Osteoblast (primary cell): ENCODE measurements around the gene ARFGEF2. TPM values are rescaled to one million over a fixed set of nuclear protein-coding genes. Genes with fewer than 3 reads are reported as not detected.
"Not testable (repeated sequence)": the region's sequence is repeated elsewhere in the genome, so short reads cannot be mapped to it uniquely, and the experiment has no call there.

Experiments used
- DNase-seq: peaks from one replicate; pipeline ENCODE4 v3.0.0; 2011; ENCODE audit warnings: low spot score, mixed read lengths; ENCODE audit not compliant: insufficient read length; ENCODE audit errors: missing footprints
- H2AFZ ChIP-seq: 2 replicates; pipeline ENCODE4 v1.6.0; 2011; ENCODE audit warnings: mild to moderate bottlenecking, low read length
- H3K27ac ChIP-seq: 2 replicates; pipeline ENCODE4 v1.5.1; 2011; ENCODE audit warnings: mild to moderate bottlenecking, low read depth, low read length, moderate library complexity
- H3K27me3 ChIP-seq: 2 replicates; pipeline ENCODE4 v1.6.0; 2012; ENCODE audit warnings: mild to moderate bottlenecking, control low read depth, inconsistent platforms, low read length, moderate library complexity; ENCODE audit not compliant: insufficient read depth
- H3K36me3 ChIP-seq: 2 replicates; pipeline ENCODE4 v1.5.1; 2011; ENCODE audit warnings: mild to moderate bottlenecking, low read length, control low read depth, moderate library complexity; ENCODE audit not compliant: insufficient read depth
- H3K4me1 ChIP-seq: 2 replicates; pipeline ENCODE4 v1.5.1; 2011; ENCODE audit warnings: mild to moderate bottlenecking, low read length, control low read depth, moderate library complexity; ENCODE audit not compliant: insufficient read depth
- H3K4me2 ChIP-seq: 2 replicates; pipeline ENCODE4 v1.6.0; 2011; ENCODE audit warnings: mild to moderate bottlenecking, low read length; ENCODE audit not compliant: insufficient read depth
- H3K4me3 ChIP-seq: fragments of 200-600 bp; sonication (generic); 3 replicates; pipeline ENCODE4 v1.5.1; 2012; ENCODE audit warnings: mild to moderate bottlenecking, low read length, inconsistent platforms; ENCODE audit not compliant: insufficient read depth
- H3K79me2 ChIP-seq: 2 replicates; pipeline ENCODE4 v1.6.0; 2012; ENCODE audit warnings: mild to moderate bottlenecking, low read length, control low read depth, inconsistent platforms; ENCODE audit not compliant: insufficient read depth
- H3K9me3 ChIP-seq: 2 replicates; pipeline ENCODE4 v1.5.1; 2011; ENCODE audit warnings: low read depth, low read length, control low read depth
- H4K20me1 ChIP-seq: 2 replicates; pipeline ENCODE4 v1.6.0; 2012; ENCODE audit warnings: mild to moderate bottlenecking, low read length, control low read depth; ENCODE audit not compliant: insufficient read depth
- small RNA-seq: library from RNA; depleted of rRNA; stranded (forward); fragments of <200 nt; gene quantifications from one replicate; pipeline ENCODE3, GENCODE V24; 2012
- total RNA-seq: library from RNA; depleted of rRNA; stranded (reverse); fragments of >200 nt; gene quantifications from 2 replicates; pipeline ENCODE4 v1.2.3, GENCODE V29; 2012
- TF ChIP-seq, protein P1 (sequence below): IDR thresholded peaks from 2 replicates; pipeline ENCODE4 v1.5.1; 2011; ENCODE audit warnings: mild to moderate bottlenecking, low read depth, low read length, moderate library complexity; ENCODE audit errors: extremely low read depth

Gene ARFGEF2
- total RNA-seq, 1 donor = 42.0 TPM

DNA sequence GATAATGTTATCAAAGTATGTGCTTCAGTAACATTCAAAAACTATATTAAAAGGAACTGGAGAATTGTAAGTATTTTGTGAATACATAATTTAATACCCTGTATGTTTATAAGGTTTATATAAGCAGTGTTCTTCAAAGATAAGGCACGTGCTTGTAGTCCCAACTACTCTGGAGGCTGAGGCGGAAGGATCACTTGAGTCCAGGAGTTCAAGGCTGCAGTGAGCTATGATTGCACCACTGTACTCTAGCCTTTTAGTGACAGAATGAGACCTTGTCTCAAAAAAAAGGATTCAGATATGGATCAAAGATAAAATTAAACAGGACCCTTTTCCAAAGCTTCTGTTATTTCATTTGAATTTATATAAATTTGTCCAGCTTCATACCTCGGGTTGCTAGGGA lies 141.8 kb downstream of the ARFGEF2 start:
- no peak overlapping the region for H3K4me3 ChIP-seq
- no peaks in the 10 kb centered on the region for H4K20me1 ChIP-seq
- TF ChIP-seq, protein P1, sequence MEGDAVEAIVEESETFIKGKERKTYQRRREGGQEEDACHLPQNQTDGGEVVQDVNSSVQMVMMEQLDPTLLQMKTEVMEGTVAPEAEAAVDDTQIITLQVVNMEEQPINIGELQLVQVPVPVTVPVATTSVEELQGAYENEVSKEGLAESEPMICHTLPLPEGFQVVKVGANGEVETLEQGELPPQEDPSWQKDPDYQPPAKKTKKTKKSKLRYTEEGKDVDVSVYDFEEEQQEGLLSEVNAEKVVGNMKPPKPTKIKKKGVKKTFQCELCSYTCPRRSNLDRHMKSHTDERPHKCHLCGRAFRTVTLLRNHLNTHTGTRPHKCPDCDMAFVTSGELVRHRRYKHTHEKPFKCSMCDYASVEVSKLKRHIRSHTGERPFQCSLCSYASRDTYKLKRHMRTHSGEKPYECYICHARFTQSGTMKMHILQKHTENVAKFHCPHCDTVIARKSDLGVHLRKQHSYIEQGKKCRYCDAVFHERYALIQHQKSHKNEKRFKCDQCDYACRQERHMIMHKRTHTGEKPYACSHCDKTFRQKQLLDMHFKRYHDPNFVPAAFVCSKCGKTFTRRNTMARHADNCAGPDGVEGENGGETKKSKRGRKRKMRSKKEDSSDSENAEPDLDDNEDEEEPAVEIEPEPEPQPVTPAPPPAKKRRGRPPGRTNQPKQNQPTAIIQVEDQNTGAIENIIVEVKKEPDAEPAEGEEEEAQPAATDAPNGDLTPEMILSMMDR = no peak
- peaks cover 50% of the 10 kb centered on the region for H3K79me2 ChIP-seq
- no peaks in the 10 kb centered on the region for H3K4me1 ChIP-seq
- H3K9me3 ChIP-seq = no peaks in the 10 kb centered on the region
- DNase-seq = no peak
- no peak overlapping the region for H3K27ac ChIP-seq
- no peak overlapping the region for H2AFZ ChIP-seq
- H3K27me3 ChIP-seq = no peaks in the 10 kb centered on the region
- peaks cover 45% of the 10 kb centered on the region for H3K36me3 ChIP-seq
- no peak overlapping the region for H3K4me2 ChIP-seq

DNA sequence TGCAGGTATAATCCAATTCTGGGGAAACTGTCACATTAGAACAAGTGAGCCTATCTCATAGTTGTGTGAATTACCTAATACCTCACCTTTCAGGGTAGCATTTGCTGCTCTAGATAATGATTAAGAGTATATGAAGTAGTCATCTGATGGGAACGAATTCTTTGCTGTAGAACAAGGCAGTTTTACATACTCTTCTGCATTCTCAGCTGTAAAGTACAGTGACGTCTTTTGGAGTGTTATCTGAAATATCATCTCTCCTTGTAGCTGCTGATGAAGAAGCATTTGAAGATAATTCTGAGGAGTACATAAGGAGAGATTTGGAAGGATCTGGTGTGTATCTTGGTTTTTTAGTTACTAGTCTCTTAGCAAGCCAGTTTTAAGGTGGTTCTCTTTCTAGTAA lies 153.0 kb downstream of the ARFGEF2 start:
- H3K4me3 ChIP-seq = no peak overlapping the region
- no peaks in the 10 kb centered on the region for H3K4me1 ChIP-seq
- H3K27me3 ChIP-seq = no peaks in the 10 kb centered on the region
- no peak overlapping the region for H3K4me2 ChIP-seq
- peaks cover 4% of the 10 kb centered on the region for H3K79me2 ChIP-seq
- H3K27ac ChIP-seq = no peak overlapping the region
- DNase-seq = no peak
- no peaks in the 10 kb centered on the region for H4K20me1 ChIP-seq
- H3K9me3 ChIP-seq = no peaks in the 10 kb centered on the region
- TF ChIP-seq, protein P1 = no peak
- H2AFZ ChIP-seq = no peak overlapping the region
- H3K36me3 ChIP-seq = peaks cover 63% of the 10 kb centered on the region

DNA sequence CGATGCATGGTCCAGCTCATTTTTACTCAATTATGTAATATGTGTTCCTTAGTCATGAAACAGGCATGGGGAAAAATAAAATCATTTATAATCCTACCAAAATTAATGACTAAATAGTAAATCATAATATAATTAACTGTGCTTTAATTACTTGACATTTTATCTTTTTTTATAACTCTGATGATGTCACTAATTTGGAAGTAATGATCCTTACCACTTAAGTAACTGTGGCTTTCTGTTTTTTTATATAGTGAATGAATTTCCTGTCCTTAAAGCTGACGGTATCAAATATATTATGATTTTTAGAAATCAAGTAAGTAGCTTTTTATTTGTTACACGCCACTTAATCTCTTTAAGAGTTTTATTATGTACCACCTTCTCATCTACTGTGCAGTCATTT lies 156.8 kb downstream of the ARFGEF2 start:
- no peak for DNase-seq
- Histone ChIP-seq H3K9me3 (no peaks in the 10 kb centered on the region), H4K20me1 (no peaks in the 10 kb centered on the region), H3K27ac (no peak overlapping the region), H3K27me3 (no peaks in the 10 kb centered on the region), H3K4me2 (no peak overlapping the region), H3K4me3 (no peak overlapping the region), H3K79me2 (no peaks in the 10 kb centered on the region), H3K4me1 (no peaks in the 10 kb centered on the region), H2AFZ (no peak overlapping the region), H3K36me3 (peaks cover 63% of the 10 kb centered on the region)
- TF ChIP-seq, protein P1 = no peak

DNA sequence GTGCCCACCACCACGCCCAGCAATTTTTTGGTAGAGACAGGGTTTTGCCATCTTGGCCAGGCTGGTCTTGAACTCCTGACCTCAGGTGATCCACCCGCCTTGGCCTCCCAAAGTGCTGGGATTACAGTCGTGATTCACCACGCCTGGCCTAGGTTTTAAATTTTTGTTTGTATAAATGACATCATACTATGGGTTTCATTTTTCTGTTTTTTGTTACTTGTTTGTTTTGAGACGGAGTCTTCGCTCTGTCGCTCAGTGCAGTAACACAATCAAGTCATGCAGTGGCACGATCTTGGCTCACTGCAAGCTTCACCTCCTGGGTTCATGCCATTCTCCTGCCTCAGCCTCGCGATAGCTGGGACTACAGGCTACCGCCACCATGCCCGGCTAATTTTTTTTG lies 160.8 kb downstream of the ARFGEF2 start:
- H4K20me1 ChIP-seq, DNase-seq, H3K79me2 ChIP-seq, H2AFZ ChIP-seq, H3K27ac ChIP-seq, H3K4me1 ChIP-seq, H3K27me3 ChIP-seq, H3K4me3 ChIP-seq, H3K9me3 ChIP-seq, H3K4me2 ChIP-seq: not testable (repeated sequence)
- peaks cover 71% of the 10 kb centered on the region for H3K36me3 ChIP-seq

Small RNA genes within 50 kb of the gene (small RNA-seq; reads per million reads assigned to genes)
- gene SNAP23P1 = not detected

Other genes with a start within 250 kb of the ARFGEF2 start
- gene PREX1, start 93.7 kb upstream of the ARFGEF2 start, total RNA-seq = 12.7 and 14.1 TPM in 2 replicates
- gene CSE1L, start 124.6 kb downstream of the ARFGEF2 start, total RNA-seq = 48.9 and 53.9 TPM in 2 replicates